ENCODE measurements around the gene CSK.
"Not testable (repeated sequence)": the region's sequence is repeated elsewhere in the genome, so short reads cannot be mapped to it uniquely, and the experiment has no call there.

CSK gene

DNA sequence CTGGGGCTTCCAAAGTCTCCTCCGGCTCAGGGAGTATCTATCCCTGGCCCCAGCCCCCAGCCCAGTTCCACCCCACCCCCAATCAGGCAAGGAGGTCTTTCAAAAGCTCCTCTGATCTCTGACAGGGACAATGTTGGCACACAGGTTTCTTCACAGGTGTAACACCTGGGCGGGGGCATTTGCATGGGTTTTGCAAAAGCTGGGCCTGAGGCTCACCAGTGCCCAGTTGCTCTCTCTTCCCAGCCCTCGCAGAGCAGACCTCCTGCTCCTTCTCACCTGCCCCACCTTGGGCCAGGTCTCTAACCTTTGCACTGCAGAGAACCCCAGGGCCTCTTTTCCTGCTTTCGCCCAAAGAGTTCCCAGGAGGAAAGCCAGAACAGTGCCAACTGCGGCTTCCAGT, 8.6 kb upstream of the CSK start:
- no peak for DNase-seq

- no peak for DNase-seq
Observed at GRCh38 chr15:74773731-74774252, 8.1 kb upstream of the CSK start.

- no peak for DNase-seq
Observed at GRCh38 chr15:74775132-74775562, 6.7 kb upstream of the CSK start.

- no peak for DNase-seq
Observed at GRCh38 chr15:74775894-74776293, 6.0 kb upstream of the CSK start.

DNA sequence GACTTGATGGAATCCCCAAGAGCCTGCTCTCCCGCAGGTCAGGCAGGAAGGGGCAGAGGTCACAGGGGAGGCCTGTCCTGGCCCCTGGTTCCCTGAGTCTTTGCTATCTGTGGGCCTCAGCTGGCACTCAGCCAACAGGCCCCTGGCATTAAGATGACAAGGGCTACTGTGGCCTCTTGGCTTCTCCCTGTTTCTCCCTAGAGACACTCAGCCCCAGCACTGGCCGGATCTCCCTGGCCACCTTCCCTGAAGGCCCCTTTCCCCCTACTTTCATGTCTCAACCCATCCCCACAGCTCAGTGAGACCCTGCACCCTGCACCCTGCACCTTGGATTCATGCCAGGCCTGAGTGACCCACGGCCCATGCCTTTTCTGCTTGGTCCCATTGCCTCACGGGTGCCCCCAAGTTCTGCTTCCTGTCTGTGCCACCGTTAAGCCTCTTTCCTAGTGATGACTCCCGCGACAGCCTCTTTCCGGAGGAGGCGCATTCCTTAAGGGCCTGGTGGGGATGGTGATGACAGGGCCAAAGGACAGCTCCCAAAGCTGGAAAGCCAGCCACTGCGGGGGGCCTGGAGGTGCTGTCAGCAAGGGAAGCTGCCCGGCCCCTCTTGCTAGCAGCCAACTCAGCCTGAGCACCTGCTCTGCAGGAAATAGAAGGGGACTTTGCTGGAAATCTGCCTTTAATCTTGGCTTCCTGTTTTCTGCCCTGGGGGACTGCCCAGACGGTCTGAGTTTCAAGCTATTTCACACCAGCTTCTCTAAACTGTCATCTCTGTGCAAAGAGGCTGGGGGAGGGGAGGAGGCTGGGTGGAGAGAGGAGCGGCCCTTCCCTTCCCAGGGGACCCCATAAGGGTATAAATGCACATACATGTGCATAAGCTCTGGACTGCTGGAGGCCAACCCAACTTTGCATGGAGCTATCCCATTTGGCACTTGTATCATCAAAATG, 4.8 kb upstream of the CSK start:
- peak; percentile 83 for DNase-seq

DNA sequence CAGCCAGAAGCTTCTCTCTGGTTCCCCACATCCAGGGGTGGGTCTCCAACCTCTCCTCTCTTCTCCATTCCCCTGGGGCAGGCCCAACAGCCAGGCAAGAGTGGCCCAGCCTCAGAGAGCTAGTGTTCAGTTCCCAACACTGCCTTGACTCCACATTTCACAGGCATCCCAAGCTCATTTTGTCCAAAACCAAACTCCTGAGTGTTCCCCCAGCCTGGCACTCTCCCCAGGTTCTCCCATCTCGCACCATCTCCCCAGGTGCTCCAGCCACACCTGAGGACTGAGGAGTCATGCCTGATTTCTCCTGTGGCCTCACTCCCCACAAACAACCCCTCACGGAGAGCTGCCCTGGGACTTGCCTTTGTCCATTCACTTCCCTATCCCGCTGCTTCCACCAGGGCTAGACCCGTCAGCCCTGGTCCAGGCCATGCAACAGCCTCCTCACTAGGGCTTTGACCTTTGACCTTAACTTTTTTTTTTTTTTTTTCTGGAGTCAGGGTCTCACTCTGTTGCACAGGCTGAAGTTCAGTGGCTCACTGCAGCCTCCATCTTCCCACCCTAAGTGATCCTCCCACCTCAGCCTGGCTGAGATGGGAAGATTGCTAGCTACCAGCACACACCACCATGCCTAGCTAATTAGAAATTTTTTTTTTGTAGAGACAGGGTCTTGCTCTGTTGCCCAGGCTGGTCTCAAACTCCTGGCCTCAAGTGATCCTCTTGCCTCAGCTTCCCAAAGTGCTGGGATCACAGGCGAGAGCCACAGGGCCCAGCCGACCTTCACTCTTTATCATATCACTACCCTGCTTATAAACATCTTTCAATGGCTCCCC, 3.9 kb upstream of the CSK start:
- DNase-seq: no peak

DNA sequence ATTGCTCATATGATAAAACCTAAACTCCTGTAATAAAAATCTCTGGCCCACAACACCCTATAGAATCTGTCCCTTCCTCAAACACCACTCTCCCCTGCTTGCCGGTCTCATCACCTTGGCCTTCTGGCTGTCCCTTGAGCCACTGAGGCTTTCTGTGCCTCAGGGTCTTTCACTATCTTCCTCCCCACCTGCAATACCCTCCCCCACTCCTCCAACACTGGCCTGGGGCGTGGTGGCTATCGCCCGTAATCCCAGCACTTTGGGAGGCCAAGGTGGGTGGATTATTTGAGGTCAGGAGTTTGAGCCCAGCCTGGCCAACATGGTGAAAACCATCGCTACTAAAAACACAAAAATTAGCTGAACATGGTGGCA, 3.3 kb upstream of the CSK start:
- no peak for DNase-seq

DNA sequence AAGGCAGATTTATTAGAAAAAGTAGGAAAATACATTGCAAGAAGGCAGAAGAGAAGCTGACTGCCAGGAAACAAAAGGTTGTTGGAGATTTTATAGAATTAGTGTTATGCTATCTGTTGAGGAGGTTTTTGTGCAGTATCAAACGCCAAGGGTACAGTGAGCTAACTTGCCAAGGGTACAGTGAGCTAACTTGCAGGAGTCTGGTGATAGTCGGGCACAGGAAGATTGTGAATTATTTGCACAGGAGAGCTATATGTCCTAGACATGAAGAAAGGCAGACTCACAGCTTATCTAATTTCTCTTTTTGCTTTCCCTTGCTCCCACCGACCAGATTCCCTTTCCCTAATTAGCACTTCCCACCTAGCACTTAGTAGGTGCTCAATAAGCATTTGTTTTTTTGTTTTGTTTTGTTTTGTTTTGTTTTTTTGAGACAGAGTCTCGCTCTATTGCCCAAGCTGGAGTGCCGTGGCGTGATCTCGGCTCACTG, 2.7 kb upstream of the CSK start:
- DNase-seq: no peak

- DNase-seq: peak; percentile 70
Observed at GRCh38 chr15:74780523-74781430, 1.1 kb upstream of the CSK start.

DNA sequence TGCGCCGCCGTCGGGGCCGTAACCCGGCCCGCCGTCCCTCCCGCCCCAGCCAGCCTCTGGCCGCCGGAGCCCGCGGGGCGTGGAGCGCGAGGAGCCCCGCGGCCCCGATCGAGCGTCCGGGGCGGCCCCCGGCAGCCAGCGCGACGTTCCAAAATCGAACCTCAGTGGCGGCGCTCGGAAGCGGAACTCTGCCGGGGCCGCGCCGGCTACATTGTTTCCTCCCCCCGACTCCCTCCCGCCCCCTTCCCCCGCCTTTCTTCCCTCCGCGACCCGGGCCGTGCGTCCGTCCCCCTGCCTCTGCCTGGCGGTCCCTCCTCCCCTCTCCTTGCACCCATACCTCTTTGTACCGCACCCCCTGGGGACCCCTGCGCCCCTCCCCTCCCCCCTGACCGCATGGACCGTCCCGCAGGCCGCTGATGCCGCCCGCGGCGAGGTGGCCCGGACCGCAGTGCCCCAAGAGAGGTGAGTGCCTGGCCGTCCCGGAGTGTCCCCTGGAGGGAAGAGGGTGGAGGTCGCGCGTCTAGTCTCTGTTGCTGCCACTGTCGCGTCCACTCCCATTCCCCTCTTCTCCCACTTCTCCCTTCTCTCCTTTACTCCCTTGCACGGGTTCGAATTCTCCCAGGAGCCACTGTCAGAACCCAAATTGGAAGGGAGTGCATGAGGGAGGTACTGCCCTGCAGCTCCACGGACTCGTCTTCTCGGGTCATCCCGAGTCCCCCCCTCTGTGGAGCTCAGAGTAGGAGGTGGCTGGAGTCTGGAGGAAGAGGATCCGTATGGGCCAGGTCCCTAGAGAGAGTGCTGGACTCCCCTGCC, 585 bp downstream of the CSK start:
- DNase-seq: peak; percentile 72

- DNase-seq: no peak
Observed at GRCh38 chr15:74783072-74783807, 1.4 kb downstream of the CSK start.

DNA sequence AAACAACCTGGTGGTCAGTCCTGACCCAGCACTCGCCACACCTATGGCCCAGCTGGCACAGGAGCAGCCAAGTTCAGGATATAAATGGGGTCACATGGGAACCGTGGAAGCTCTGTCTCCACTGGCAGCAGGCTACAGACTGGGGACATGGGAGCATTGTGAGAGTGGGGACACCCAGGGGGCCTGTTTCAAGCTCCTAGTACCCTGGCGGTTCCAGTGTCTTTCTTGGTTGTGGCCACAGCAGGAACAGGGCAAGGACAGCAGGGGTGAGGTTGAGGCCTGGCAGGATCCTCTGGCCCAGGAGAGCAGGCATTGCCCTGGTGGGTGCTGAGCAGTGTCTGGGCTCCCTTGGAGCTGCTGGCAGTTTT, 1.9 kb downstream of the CSK start:
- DNase-seq: no peak

- no peak for DNase-seq
Observed at GRCh38 chr15:74784426-74785193, 2.7 kb downstream of the CSK start.

GRCh38 chr15:74785194-74786032, 3.5 kb downstream of the CSK start:
- peak; percentile 71 for DNase-seq

GRCh38 chr15:74786081-74786480, 4.2 kb downstream of the CSK start:
- not testable (repeated sequence) for DNase-seq

DNA sequence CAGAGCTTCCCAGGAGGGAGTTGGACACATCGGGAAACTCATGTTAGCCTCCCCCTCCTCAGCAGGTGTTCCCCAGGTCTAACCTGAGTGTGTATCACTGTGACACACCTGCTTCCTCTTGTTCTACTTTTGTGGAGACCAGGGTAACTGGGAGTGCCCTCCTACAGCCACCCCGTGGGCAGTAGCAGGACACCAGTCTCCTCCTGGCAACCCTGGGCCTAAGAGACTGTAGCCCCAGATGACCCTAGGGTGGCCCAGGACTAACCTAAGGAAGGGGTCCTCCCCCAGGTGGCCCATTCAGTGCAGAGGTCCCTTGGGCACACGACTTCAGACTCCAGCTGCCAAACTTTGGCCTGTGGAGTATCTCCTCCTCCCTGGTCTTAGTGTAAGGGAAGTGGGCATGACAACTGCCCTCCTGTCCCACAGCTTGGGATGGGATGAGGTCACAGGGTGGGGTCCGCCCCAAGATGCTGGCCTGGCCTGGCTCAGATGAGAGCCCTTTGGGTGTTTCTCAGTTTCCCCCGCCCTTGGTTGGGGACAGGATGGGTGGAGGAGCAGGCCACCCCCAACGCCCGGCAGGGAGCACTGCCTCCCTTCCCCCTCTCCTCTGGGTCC, 4.8 kb downstream of the CSK start:
- no peak for DNase-seq

DNA sequence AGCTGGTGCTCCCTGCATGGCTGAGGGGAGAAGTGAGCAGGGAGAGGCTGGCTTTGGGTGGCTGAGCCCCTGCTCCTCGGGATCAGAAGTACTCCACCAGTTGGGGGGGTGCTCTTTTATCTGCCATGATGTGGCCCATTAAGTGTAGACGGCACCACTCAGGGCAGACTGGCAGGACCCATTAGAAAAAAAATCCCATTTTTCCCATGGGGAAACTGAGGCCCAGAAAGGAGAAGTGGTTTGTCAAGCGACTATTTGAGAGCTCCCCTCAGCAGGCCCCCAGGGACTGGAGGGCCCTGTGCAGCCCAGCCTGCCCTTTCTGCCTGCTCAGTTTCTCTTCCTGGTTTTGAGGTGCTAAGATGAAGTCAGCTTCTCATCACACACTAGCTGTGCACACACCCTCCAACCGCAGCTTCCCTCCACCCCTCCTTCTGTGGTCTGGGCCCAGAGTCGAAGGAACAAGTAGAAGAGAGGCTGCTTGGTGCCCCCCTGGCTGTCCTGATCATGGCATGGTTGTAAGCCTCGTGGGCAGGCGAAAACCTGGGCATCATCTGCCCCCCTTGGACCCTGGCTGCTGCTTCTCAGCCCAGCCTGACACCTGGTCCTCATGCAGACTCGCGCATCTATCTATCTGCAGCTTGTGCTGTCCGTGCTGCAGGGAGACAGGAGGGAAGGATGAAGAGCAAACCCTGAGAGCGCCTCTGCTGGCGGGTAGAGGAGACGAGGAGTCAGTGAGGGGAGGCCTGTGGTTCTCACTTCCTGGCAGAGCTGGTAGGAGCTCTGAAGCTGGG, 5.6 kb downstream of the CSK start:
- peak; percentile 89 for DNase-seq
